HG03066 (cell line): ENCODE measurements around the gene JPH3.

Source experiments
- ATAC-seq: cut with Tn5 transposase; IDR thresholded peaks from one replicate; pipeline ENCODE4 v1.9.1; 2021; ENCODE audit warnings: low read depth; ENCODE audit not compliant: unreplicated experiment

Gene JPH3

GRCh38 chr16:87692176-87692575, 89.9 kb downstream of the JPH3 start:
- no peak for ATAC-seq

GRCh38 chr16:87692756-87693155, 90.4 kb downstream of the JPH3 start:
- ATAC-seq, result no peak

- ATAC-seq, result no peak
Measured at GRCh38 chr16:87693827-87694226, 91.5 kb downstream of the JPH3 start.

GRCh38 chr16:87694441-87695125, 92.3 kb downstream of the JPH3 start:
- no peak for ATAC-seq

GRCh38 chr16:87695534-87695933, 93.2 kb downstream of the JPH3 start:
- no peak for ATAC-seq

- ATAC-seq, result no peak
Measured at GRCh38 chr16:87696726-87697125, 94.4 kb downstream of the JPH3 start.

- ATAC-seq, result no peak
Measured at GRCh38 chr16:87697256-87697655, 94.9 kb downstream of the JPH3 start.

- no peak for ATAC-seq
Measured at GRCh38 chr16:87697792-87698191, 95.5 kb downstream of the JPH3 start.

GRCh38 chr16:87698241-87698640, 95.9 kb downstream of the JPH3 start:
- peak; percentile 44 for ATAC-seq

- no peak for ATAC-seq
Measured at GRCh38 chr16:87698676-87699199, 96.4 kb downstream of the JPH3 start.

GRCh38 chr16:87700406-87701077, 98.2 kb downstream of the JPH3 start:
- no peak for ATAC-seq

- no peak for ATAC-seq
Measured at GRCh38 chr16:87701078-87701460, 98.8 kb downstream of the JPH3 start.

- ATAC-seq, result no peak
Measured at GRCh38 chr16:87701505-87701921, 99.2 kb downstream of the JPH3 start.

GRCh38 chr16:87702325-87702811, 100.1 kb downstream of the JPH3 start:
- ATAC-seq, result peak; percentile 54

GRCh38 chr16:87703071-87703470, 100.8 kb downstream of the JPH3 start:
- ATAC-seq, result no peak

- ATAC-seq, result no peak
Measured at GRCh38 chr16:87703835-87704375, 101.6 kb downstream of the JPH3 start.

GRCh38 chr16:87704754-87705353, 102.5 kb downstream of the JPH3 start:
- no peak for ATAC-seq

GRCh38 chr16:87705771-87706277, 103.5 kb downstream of the JPH3 start:
- ATAC-seq, result no peak

- ATAC-seq, result no peak
Measured at GRCh38 chr16:87706278-87707000, 104.1 kb downstream of the JPH3 start.

- no peak for ATAC-seq
Measured at GRCh38 chr16:87707097-87707496, 104.8 kb downstream of the JPH3 start.
